HL-60 (cell line): ENCODE measurements around the gene MOB1B.
"Not testable (repeated sequence)": the region's sequence is repeated elsewhere in the genome, so short reads cannot be mapped to it uniquely, and the experiment has no call there.

Source experiments
- DNase-seq, 2 experiments: peaks; one replicate each; pipeline ENCODE4 v3.0.0-alpha.2; 2010 to 2020; ENCODE audit warnings: low read depth in 1 of 2, low spot score in 1 of 2
- H3K27ac ChIP-seq: fragments of 250-450 bp; sonication (Bioruptor Pico); replicated peaks from 2 replicates; pipeline ENCODE4 v1.5.1; 2020; ENCODE audit warnings: mild to moderate bottlenecking, moderate library complexity
- H3K27me3 ChIP-seq: fragments of 250-450 bp; sonication (Bioruptor Pico); 2 replicates; pipeline ENCODE4 v1.5.1; 2021; ENCODE audit warnings: mild to moderate bottlenecking, moderate library complexity; ENCODE audit not compliant: insufficient read depth, poor library complexity, severe bottlenecking
- H3K4me3 ChIP-seq: replicated peaks from 2 replicates; pipeline ENCODE4 v1.5.1; 2011; ENCODE audit warnings: mild to moderate bottlenecking, control low read depth, low read length; ENCODE audit not compliant: insufficient read depth
- GABPA ChIP-seq: IDR thresholded peaks from 2 replicates; pipeline ENCODE4 v1.6.1; 2012; ENCODE audit warnings: low read depth
- POLR2AphosphoS5 ChIP-seq: IDR thresholded peaks from 2 replicates; pipeline ENCODE4 v1.6.1; 2012; ENCODE audit warnings: low read depth
- SPI1 ChIP-seq: IDR thresholded peaks from 2 replicates; pipeline ENCODE4 v1.6.1; 2012; ENCODE audit warnings: low read depth, mild to moderate bottlenecking, borderline replicate concordance
- TF ChIP-seq, protein P1 (sequence below): IDR thresholded peaks from 2 replicates; pipeline ENCODE4 v1.6.1; 2012; ENCODE audit warnings: low read depth; ENCODE audit not compliant: insufficient replicate concordance
- TF ChIP-seq, protein P2 (sequence below): IDR thresholded peaks from one replicate; pipeline ENCODE4 v1.5.1; 2011; ENCODE audit warnings: low read length, control low read depth, inconsistent platforms; ENCODE audit not compliant: insufficient read depth

The MOB1B gene

DNA sequence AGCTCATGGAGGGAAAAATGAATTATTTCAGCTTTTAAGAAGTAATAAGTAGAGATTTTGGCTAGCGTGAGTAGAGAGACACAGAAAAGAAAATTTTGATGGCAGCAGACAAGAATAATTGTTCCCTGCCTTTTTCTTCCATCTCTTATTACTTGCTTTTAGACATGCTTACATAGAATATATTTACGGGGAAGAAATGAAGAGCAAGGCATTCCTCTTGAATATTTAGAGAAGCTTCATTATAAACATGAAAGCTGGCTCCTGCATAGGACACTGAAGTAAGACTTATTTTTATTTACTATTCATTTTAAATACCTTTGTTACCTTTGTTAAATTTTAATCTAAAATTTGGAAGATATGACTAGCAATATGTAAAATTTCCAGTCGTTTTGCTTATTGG, 123.5 kb downstream of the MOB1B start:
- H3K27me3 ChIP-seq = no peaks in the 10 kb centered on the region

DNA sequence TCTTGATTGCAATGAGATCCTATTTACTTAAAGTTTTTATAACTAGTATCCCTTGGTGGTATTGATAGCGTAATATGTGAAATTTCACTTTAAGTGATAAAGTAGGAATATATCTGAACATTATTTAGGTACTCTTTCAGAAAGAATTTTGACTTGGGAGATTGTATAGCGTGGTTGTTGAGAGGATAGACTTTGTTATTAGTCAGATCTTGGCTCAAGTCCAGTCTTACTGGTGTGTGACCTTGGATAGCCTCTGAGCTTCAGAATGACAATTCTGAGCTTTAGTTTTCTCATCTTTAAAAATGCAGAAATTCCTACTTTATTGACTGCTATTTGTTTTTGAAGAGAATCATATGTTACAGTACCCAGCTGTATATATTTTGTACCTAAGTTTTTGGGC, 123.9 kb downstream of the MOB1B start:
- Histone ChIP-seq H3K4me3 (no peak overlapping the region), H3K27me3 (no peaks in the 10 kb centered on the region), H3K27ac (no peak overlapping the region)
- TF ChIP-seq, protein P1, sequence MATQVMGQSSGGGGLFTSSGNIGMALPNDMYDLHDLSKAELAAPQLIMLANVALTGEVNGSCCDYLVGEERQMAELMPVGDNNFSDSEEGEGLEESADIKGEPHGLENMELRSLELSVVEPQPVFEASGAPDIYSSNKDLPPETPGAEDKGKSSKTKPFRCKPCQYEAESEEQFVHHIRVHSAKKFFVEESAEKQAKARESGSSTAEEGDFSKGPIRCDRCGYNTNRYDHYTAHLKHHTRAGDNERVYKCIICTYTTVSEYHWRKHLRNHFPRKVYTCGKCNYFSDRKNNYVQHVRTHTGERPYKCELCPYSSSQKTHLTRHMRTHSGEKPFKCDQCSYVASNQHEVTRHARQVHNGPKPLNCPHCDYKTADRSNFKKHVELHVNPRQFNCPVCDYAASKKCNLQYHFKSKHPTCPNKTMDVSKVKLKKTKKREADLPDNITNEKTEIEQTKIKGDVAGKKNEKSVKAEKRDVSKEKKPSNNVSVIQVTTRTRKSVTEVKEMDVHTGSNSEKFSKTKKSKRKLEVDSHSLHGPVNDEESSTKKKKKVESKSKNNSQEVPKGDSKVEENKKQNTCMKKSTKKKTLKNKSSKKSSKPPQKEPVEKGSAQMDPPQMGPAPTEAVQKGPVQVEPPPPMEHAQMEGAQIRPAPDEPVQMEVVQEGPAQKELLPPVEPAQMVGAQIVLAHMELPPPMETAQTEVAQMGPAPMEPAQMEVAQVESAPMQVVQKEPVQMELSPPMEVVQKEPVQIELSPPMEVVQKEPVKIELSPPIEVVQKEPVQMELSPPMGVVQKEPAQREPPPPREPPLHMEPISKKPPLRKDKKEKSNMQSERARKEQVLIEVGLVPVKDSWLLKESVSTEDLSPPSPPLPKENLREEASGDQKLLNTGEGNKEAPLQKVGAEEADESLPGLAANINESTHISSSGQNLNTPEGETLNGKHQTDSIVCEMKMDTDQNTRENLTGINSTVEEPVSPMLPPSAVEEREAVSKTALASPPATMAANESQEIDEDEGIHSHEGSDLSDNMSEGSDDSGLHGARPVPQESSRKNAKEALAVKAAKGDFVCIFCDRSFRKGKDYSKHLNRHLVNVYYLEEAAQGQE = no peak
- no peak for TF ChIP-seq GABPA
- TF ChIP-seq SPI1 = no peak
- TF ChIP-seq POLR2AphosphoS5 = no peak
- TF ChIP-seq, protein P2, sequence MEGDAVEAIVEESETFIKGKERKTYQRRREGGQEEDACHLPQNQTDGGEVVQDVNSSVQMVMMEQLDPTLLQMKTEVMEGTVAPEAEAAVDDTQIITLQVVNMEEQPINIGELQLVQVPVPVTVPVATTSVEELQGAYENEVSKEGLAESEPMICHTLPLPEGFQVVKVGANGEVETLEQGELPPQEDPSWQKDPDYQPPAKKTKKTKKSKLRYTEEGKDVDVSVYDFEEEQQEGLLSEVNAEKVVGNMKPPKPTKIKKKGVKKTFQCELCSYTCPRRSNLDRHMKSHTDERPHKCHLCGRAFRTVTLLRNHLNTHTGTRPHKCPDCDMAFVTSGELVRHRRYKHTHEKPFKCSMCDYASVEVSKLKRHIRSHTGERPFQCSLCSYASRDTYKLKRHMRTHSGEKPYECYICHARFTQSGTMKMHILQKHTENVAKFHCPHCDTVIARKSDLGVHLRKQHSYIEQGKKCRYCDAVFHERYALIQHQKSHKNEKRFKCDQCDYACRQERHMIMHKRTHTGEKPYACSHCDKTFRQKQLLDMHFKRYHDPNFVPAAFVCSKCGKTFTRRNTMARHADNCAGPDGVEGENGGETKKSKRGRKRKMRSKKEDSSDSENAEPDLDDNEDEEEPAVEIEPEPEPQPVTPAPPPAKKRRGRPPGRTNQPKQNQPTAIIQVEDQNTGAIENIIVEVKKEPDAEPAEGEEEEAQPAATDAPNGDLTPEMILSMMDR = no peak
- no peak for DNase-seq

More for the DNA sequence above, 123.5 kb downstream of the MOB1B start:
- TF ChIP-seq, protein P2 = no peak
- TF ChIP-seq, protein P1 = no peak
- Histone ChIP-seq H3K4me3 (no peak overlapping the region), H3K27ac (no peak overlapping the region)
- no peak for DNase-seq

GRCh38 chr4:71027611-71028010, 125.4 kb downstream of the MOB1B start:
- no peaks in the 10 kb centered on the region for H3K27me3 ChIP-seq
- TF ChIP-seq SPI1 (no peak), POLR2AphosphoS5 (no peak), GABPA (no peak)
- H3K27ac ChIP-seq = no peak overlapping the region
- DNase-seq = no peak
- H3K4me3 ChIP-seq = no peak overlapping the region

DNA sequence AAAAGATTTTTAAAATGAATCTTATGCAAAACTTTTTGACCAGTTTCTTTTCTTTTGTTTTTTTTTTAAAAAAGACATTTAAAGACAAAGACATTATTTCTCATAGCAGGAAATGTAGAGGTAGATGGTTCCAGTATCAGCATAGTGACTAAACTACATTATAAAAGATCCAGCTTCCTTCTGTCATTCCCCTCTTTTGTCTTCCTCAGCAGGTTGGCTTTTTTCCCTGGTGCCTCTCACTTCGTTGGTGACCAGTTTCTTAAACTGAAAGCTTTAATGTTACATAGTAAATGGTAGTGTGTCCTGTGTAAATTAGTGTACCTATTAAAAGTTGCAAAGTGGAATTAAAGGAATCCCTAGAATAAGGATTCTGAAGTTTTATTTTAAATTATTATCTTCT, 127.3 kb downstream of the MOB1B start:
- no peak overlapping the region for H3K4me3 ChIP-seq

DNA sequence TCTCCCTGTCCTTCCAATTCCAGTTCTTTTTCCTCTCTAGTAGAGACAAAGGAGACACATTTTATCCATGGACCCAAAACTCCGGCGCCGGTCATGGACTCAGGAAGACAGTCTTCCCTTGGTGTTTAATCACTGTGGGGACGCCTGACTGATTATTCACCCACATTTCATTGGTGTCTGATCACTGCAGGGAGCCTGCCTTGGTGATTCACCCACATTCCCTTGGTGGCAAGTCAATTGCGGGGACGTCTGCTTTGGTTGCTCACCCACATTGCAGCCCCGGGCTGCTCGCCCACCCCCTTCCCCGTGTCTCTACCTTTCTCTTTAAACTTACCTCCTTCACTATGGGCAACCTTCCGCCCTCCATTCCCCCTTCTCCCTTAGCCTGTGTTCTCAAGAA, 129.9 kb downstream of the MOB1B start:
- not testable (repeated sequence) for H3K27me3 ChIP-seq, DNase-seq, H3K27ac ChIP-seq, H3K4me3 ChIP-seq

More for the DNA sequence above, 127.3 kb downstream of the MOB1B start:
- Histone ChIP-seq H3K27me3 (no peaks in the 10 kb centered on the region), H3K27ac (no peak overlapping the region)
- no peak for DNase-seq
- no peak for TF ChIP-seq POLR2AphosphoS5
- TF ChIP-seq, protein P2 = no peak
- no peak for TF ChIP-seq GABPA
- TF ChIP-seq, protein P1 = no peak
- TF ChIP-seq SPI1 = no peak
